Trophoblast cell (in vitro differentiated cells and primary cell): ENCODE data around the gene TLL2.
"Not testable (repeated sequence)": the region's sequence is repeated elsewhere in the genome, so short reads cannot be mapped to it uniquely, and the experiment has no call there.

Experiments used
- DNase-seq, 2 donors: peaks; one replicate each; pipeline ENCODE4 v3.0.0-alpha.2; 2016
- H2AFZ ChIP-seq: 2 replicates; pipeline ENCODE4 v1.6.1; 2013; ENCODE audit warnings: low read length, moderate library complexity, mild to moderate bottlenecking; ENCODE audit not compliant: insufficient read depth, poor library complexity
- H2AK5ac ChIP-seq: 2 replicates; pipeline ENCODE4 v1.6.1; 2013; ENCODE audit warnings: mild to moderate bottlenecking, low read length
- H2BK120ac ChIP-seq: 2 replicates; pipeline ENCODE4 v1.6.1; 2013; ENCODE audit warnings: low read length, mild to moderate bottlenecking, moderate library complexity; ENCODE audit not compliant: insufficient read depth, poor library complexity
- H2BK12ac ChIP-seq: 2 replicates; pipeline ENCODE4 v1.6.1; 2013; ENCODE audit warnings: mild to moderate bottlenecking, low read length, moderate library complexity
- H2BK5ac ChIP-seq: 2 replicates; pipeline ENCODE4 v1.6.1; 2013; ENCODE audit warnings: low read length, low read depth, moderate library complexity, mild to moderate bottlenecking; ENCODE audit not compliant: poor library complexity
- H3K14ac ChIP-seq: 2 replicates; pipeline ENCODE4 v1.6.1; 2013; ENCODE audit warnings: mild to moderate bottlenecking, low read length
- H3K18ac ChIP-seq: 2 replicates; pipeline ENCODE4 v1.6.1; 2013; ENCODE audit warnings: mild to moderate bottlenecking, low read length
- H3K23ac ChIP-seq: 2 replicates; pipeline ENCODE4 v1.6.1; 2013; ENCODE audit warnings: low read length
- H3K27ac ChIP-seq: 2 replicates; pipeline ENCODE4 v1.5.1; 2013; ENCODE audit warnings: low read depth, mild to moderate bottlenecking, inconsistent platforms, low read length, moderate library complexity
- H3K27me3 ChIP-seq: 2 replicates; pipeline ENCODE4 v1.6.1; 2013; ENCODE audit warnings: inconsistent platforms, mild to moderate bottlenecking, low read length, moderate library complexity; ENCODE audit not compliant: insufficient read depth
- H3K36me3 ChIP-seq, 2 experiments: 1 replicate in 1 of 2; 2 replicates in 1 of 2; pipeline ENCODE4 v1.6.1; 2013; ENCODE audit warnings: low read length in 2 of 2, mild to moderate bottlenecking in 2 of 2, moderate library complexity in 1 of 2; ENCODE audit not compliant: insufficient read depth in 2 of 2, control insufficient read depth in 1 of 2
- H3K4ac ChIP-seq: 2 replicates; pipeline ENCODE4 v1.6.1; 2013; ENCODE audit warnings: low read depth, mild to moderate bottlenecking, low read length, moderate library complexity
- H3K4me1 ChIP-seq, 2 experiments: 1 replicate in 1 of 2; 2 replicates in 1 of 2; pipeline ENCODE4 v1.6.1; 2013; ENCODE audit warnings: low read length in 2 of 2, mild to moderate bottlenecking in 2 of 2, moderate library complexity in 1 of 2; ENCODE audit not compliant: insufficient read depth in 2 of 2, control insufficient read depth in 1 of 2
- H3K4me2 ChIP-seq: 2 replicates; pipeline ENCODE4 v1.6.1; 2013; ENCODE audit warnings: inconsistent platforms, mild to moderate bottlenecking, low read length, moderate library complexity
- H3K4me3 ChIP-seq: 2 replicates; pipeline ENCODE4 v1.5.1; 2013; ENCODE audit warnings: mild to moderate bottlenecking, low read depth, low read length, inconsistent platforms
- H3K79me1 ChIP-seq: one replicate; pipeline ENCODE4 v1.6.1; 2013; ENCODE audit warnings: low read length
- H3K79me2 ChIP-seq: 2 replicates; pipeline ENCODE4 v1.6.1; 2013; ENCODE audit warnings: low read length, mild to moderate bottlenecking; ENCODE audit not compliant: control insufficient read depth, insufficient read depth, poor library complexity
- H3K9ac ChIP-seq: 2 replicates; pipeline ENCODE4 v1.6.1; 2013; ENCODE audit warnings: mild to moderate bottlenecking, low read length
- H3K9me3 ChIP-seq: 2 replicates; pipeline ENCODE4 v1.6.1; 2013; ENCODE audit warnings: low read depth, mild to moderate bottlenecking, control low read depth, inconsistent platforms, low read length; ENCODE audit not compliant: insufficient read depth
- H4K12ac ChIP-seq: 2 replicates; pipeline ENCODE4 v1.6.1; 2013; ENCODE audit warnings: low read depth, mild to moderate bottlenecking, low read length, moderate library complexity
- H4K8ac ChIP-seq: 2 replicates; pipeline ENCODE4 v1.6.1; 2013; ENCODE audit warnings: low read depth, mild to moderate bottlenecking, low read length, moderate library complexity
- H4K91ac ChIP-seq: one replicate; pipeline ENCODE4 v1.6.1; 2013; ENCODE audit warnings: low read depth, mild to moderate bottlenecking, low read length, moderate library complexity
- WGBS: extraction: QIAGEN DNeasy Blood & Tissue Kit; methylation state at CpG from one replicate; pipeline ENCODE4 v1.1.7; 2013; ENCODE audit warnings: missing lambda C conversion rate; ENCODE audit not compliant: insufficient read length, insufficient coverage; ENCODE audit errors: extremely low coverage; 5-methylcytosine and 5-hydroxymethylcytosine counted together

The TLL2 gene

GRCh38 chr10:96555330-96555729 lies 41.6 kb upstream of the TLL2 start:
- Histone ChIP-seq H4K91ac (no peak overlapping the region), H3K23ac (no peak overlapping the region), H3K27ac (no peak overlapping the region), H3K14ac (no peak overlapping the region), H2BK12ac (no peak overlapping the region), H2BK5ac (no peak overlapping the region), H4K8ac (no peak overlapping the region), H3K4me2 (no peak overlapping the region), H3K79me2 (no peaks in the 10 kb centered on the region), H3K27me3 (no peaks in the 10 kb centered on the region), H3K4me1 (no peaks in the 10 kb centered on the region), H3K9ac (no peak overlapping the region), H3K18ac (no peak overlapping the region), H2BK120ac (no peak overlapping the region), H2AFZ (no peak overlapping the region), H3K9me3 (no peaks in the 10 kb centered on the region), H3K79me1 (no peaks in the 10 kb centered on the region), H4K12ac (no peak overlapping the region), H3K4ac (no peak overlapping the region), H3K4me3 (no peak overlapping the region), H2AK5ac (no peak overlapping the region), H3K36me3 (peaks cover 5 to 18% of the 10 kb centered on the region in 2 experiments)
- no CpG with 5 or more reads among the region's 3 CpGs for WGBS
- no peak for DNase-seq

GRCh38 chr10:96548589-96548988 lies 34.9 kb upstream of the TLL2 start:
- Histone ChIP-seq H3K27ac (no peak overlapping the region), H3K36me3 (peaks cover 11 to 18% of the 10 kb centered on the region in 2 experiments), H2AK5ac (no peak overlapping the region), H3K4me1 (no peaks in the 10 kb centered on the region), H3K4me3 (no peak overlapping the region), H4K91ac (no peak overlapping the region), H3K79me1 (no peaks in the 10 kb centered on the region), H2BK12ac (no peak overlapping the region), H2AFZ (no peak overlapping the region), H2BK5ac (no peak overlapping the region), H4K8ac (no peak overlapping the region), H3K18ac (no peak overlapping the region), H3K23ac (no peak overlapping the region), H3K9me3 (no peaks in the 10 kb centered on the region), H4K12ac (no peak overlapping the region), H3K79me2 (no peaks in the 10 kb centered on the region), H3K14ac (no peak overlapping the region), H2BK120ac (no peak overlapping the region), H3K4ac (no peak overlapping the region), H3K27me3 (no peaks in the 10 kb centered on the region), H3K4me2 (no peak overlapping the region), H3K9ac (no peak overlapping the region)
- DNase-seq = no peak
- WGBS = no CpG with 5 or more reads among the region's 5 CpGs

- WGBS = no CpG with 5 or more reads among the region's 10 CpGs
- not testable (repeated sequence) for H2BK12ac ChIP-seq, H3K27me3 ChIP-seq, H3K79me2 ChIP-seq, H3K23ac ChIP-seq, DNase-seq, H3K18ac ChIP-seq, H3K9ac ChIP-seq, H3K27ac ChIP-seq, H3K9me3 ChIP-seq, H2BK5ac ChIP-seq, H3K4me1 ChIP-seq, H2BK120ac ChIP-seq, H4K8ac ChIP-seq, H3K14ac ChIP-seq, H4K12ac ChIP-seq, H2AFZ ChIP-seq, H2AK5ac ChIP-seq, H3K4me3 ChIP-seq, H3K4me2 ChIP-seq, H4K91ac ChIP-seq, H3K4ac ChIP-seq, H3K79me1 ChIP-seq
- H3K36me3 ChIP-seq = peaks cover 13 to 17% of the 10 kb centered on the region in 2 experiments
These were observed 31.8 kb upstream of the TLL2 start for GRCh38 chr10:96545558-96545957.

GRCh38 chr10:96541921-96542320 lies 28.2 kb upstream of the TLL2 start:
- Histone ChIP-seq H3K23ac (no peak overlapping the region), H3K27ac (no peak overlapping the region), H3K18ac (no peak overlapping the region), H2AFZ (no peak overlapping the region), H3K4me1 (no peaks in the 10 kb centered on the region), H3K36me3 (peaks cover 8 to 10% of the 10 kb centered on the region in 2 experiments), H3K9ac (no peak overlapping the region), H3K79me1 (no peaks in the 10 kb centered on the region), H2AK5ac (no peak overlapping the region), H3K4ac (no peak overlapping the region), H3K4me2 (no peak overlapping the region), H3K4me3 (no peak overlapping the region), H2BK12ac (no peak overlapping the region), H3K14ac (no peak overlapping the region), H3K27me3 (no peaks in the 10 kb centered on the region), H2BK120ac (no peak overlapping the region), H4K12ac (no peak overlapping the region), H3K9me3 (no peaks in the 10 kb centered on the region), H2BK5ac (no peak overlapping the region), H3K79me2 (no peaks in the 10 kb centered on the region), H4K91ac (no peak overlapping the region), H4K8ac (no peak overlapping the region)
- WGBS = no CpG with 5 or more reads among the region's 2 CpGs
- DNase-seq = no peak
